ENCODE data around the gene ATP8A2. TPM values are rescaled to one million over a fixed set of nuclear protein-coding genes. Genes with fewer than 3 reads are reported as not detected.
"Not testable (repeated sequence)": the region's sequence is repeated elsewhere in the genome, so short reads cannot be mapped to it uniquely, and the experiment has no call there.

ATP8A2 gene
- total and polyA plus RNA-seq, 12 donors: under 0.01 to 0.18 (median 0.10) TPM; not detected in 3

DNA sequence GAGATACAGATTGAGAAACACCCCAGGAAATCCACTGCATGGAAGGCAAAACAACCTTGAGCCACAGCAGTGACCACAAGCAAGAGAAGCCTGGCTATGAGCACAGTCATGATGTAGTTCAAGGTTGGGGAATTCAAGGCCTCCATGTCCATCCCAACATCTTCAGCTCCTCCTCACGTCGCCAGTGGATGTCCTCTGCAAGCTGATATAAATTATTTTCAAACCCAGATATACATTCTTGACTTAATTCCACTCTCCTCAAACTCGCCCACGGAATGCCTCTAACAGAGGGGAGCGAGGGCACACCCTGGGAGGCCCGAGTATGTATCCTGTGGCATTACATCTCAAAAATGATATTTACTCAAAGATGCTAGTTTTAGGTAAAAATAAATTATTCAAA is 574.5 kb downstream of the ATP8A2 start:
- Histone ChIP-seq H3K4me1 (no peaks in the 10 kb centered on the region), H3K27ac (no peak overlapping the region), H3K9me3 (peaks cover 0 to 13% (median 0%) of the 10 kb centered on the region in 11 donors), H3K27me3 (peaks cover 0 to 31% (median 14%) of the 10 kb centered on the region in 7 donors), H3K36me3 (no peaks in the 10 kb centered on the region), H3K4me3 (no peak overlapping the region)
- TF ChIP-seq, protein P1, sequence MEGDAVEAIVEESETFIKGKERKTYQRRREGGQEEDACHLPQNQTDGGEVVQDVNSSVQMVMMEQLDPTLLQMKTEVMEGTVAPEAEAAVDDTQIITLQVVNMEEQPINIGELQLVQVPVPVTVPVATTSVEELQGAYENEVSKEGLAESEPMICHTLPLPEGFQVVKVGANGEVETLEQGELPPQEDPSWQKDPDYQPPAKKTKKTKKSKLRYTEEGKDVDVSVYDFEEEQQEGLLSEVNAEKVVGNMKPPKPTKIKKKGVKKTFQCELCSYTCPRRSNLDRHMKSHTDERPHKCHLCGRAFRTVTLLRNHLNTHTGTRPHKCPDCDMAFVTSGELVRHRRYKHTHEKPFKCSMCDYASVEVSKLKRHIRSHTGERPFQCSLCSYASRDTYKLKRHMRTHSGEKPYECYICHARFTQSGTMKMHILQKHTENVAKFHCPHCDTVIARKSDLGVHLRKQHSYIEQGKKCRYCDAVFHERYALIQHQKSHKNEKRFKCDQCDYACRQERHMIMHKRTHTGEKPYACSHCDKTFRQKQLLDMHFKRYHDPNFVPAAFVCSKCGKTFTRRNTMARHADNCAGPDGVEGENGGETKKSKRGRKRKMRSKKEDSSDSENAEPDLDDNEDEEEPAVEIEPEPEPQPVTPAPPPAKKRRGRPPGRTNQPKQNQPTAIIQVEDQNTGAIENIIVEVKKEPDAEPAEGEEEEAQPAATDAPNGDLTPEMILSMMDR (IDR thresholded peaks at IDR 0.05): no peak
- 95 to 96% methylated on average over 6 of the region's 6 CpGs for WGBS, 2 donors
- intact Hi-C loops (cut with DNase I): no loop called here
- DNase-seq (no peak), ATAC-seq (no peak)

DNA sequence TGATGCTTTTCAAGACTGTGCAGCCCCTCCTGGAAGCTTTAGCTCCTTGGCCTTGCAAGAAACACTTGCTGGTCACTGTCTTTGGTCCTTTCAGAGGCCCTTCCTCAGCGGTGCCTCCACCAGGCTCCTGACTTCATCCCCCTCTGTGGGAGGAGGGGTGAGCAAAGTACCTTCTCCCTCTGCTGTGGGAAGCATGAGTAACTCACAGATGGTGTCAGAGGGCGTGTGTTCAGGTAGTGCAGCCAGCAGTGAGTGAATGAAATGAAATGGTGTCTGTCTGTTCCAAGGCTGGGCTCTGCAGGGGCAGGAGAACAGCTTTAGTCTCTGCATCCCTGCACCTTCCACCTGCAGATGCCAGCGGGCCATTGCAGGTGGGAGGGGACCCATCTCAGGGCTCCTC is 577.1 kb downstream of the ATP8A2 start:
- Histone ChIP-seq H3K9me3 (peaks cover 0 to 13% (median 0%) of the 10 kb centered on the region in 11 donors), H3K36me3 (no peaks in the 10 kb centered on the region), H3K27ac (no peak overlapping the region), H3K4me1 (no peaks in the 10 kb centered on the region), H3K4me3 (no peak overlapping the region), H3K27me3 (peaks cover 0 to 40% (median 20%) of the 10 kb centered on the region in 7 donors)
- TF ChIP-seq, protein P1 (IDR thresholded peaks at IDR 0.05): no peak
- intact Hi-C loops (cut with DNase I): no loop called here
- ATAC-seq (no peak), DNase-seq (no peak)
- 85 to 87% methylated on average over 3 of the region's 3 CpGs for WGBS, 2 donors

DNA sequence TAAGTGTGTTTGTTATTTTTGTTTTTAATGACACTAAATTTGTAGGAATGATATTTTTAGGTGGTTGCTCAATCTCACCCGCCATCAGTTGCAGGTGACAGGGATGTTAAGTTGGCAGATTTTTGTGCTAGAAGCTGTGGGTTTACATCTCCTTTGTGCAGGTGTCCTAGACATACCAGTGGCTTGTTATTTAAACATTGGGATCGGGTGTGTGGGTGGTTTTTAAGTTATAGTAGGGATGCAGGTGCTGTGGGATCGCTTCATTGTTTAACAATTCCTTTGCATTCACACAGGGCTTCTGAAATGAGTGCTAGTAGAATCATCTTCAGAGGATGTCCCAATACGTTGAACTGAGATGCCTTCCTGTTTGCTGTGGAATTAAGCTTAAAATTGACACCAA is 580.1 kb downstream of the ATP8A2 start:
- peaks cover 0 to 19% (median under 1%) of the 10 kb centered on the region in 11 donors for H3K9me3 ChIP-seq
- peaks cover 0 to 42% (median 25%) of the 10 kb centered on the region in 7 donors for H3K27me3 ChIP-seq
- DNase-seq (no peak), ATAC-seq (no peak)
- H3K4me1 ChIP-seq: no peaks in the 10 kb centered on the region
- intact Hi-C loops (cut with DNase I): no loop called here
- no peak overlapping the region for H3K27ac ChIP-seq
- H3K36me3 ChIP-seq: no peaks in the 10 kb centered on the region
- H3K4me3 ChIP-seq: no peak overlapping the region
- TF ChIP-seq, protein P1 (IDR thresholded peaks at IDR 0.05): no peak
- WGBS, 2 donors: 83 to 88% methylated on average over 4 of the region's 4 CpGs

DNA sequence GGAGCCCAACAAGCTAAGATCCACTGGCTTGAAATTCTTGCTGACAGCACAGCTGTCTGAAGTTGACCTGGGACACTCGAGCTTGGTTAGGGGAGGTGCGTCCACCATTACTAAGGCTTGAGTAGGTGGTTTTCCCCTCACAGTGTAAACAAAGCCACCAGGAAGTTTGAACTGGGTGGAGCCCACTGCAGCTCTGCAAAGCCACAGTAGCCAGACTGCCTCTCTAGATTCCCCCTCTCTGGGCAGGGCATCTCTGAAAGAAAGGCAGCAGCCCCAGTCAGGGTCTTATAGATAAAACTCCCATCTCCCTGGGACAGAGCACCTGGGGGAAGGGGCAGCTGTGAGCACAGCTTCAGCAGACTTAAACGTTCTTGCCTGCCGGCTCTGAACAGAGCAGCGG is 582.3 kb downstream of the ATP8A2 start:
- intact Hi-C loops (cut with DNase I); ATAC-seq; DNase-seq; H3K27ac ChIP-seq; H3K4me3 ChIP-seq; H3K4me1 ChIP-seq; H3K36me3 ChIP-seq: not testable (repeated sequence)
- peaks cover 0 to 20% (median 3%) of the 10 kb centered on the region in 11 donors for H3K9me3 ChIP-seq
- 46 to 58% methylated on average over 5 of the region's 5 CpGs for WGBS, 2 donors
- H3K27me3 ChIP-seq: peaks cover 0 to 36% (median 20%) of the 10 kb centered on the region in 7 donors

GRCh38 chr13:25954943-25955342 is 583.2 kb downstream of the ATP8A2 start:
- H3K4me3 ChIP-seq; intact Hi-C loops (cut with DNase I); H3K36me3 ChIP-seq; H3K27ac ChIP-seq; ATAC-seq; DNase-seq; H3K4me1 ChIP-seq: not testable (repeated sequence)
- Histone ChIP-seq H3K9me3 (peaks cover 0 to 20% (median 3%) of the 10 kb centered on the region in 11 donors), H3K27me3 (peaks cover 0 to 36% (median 18%) of the 10 kb centered on the region in 7 donors)
- WGBS, 2 donors: 88 to 96% methylated on average over 1 of the region's 1 CpG
